ENCODE data around the gene TMEM121.

TMEM121 gene

GRCh38 chr14:105525861-105526775 is at the start of gene TMEM121:
Gene TMEM121, plus strand, starts transcription at chr14:105526583. Its CDS starts 2,252 bp downstream, at chr14:105528835.
- peak; percentile 50 for DNase-seq (ENCODE audit: low spot score)
- FAIRE-seq, result no peak

GRCh38 chr14:105476831-105477659 is 49.3 kb upstream of the TMEM121 start:
- DNase-seq (ENCODE audit: low spot score) (no peak), FAIRE-seq (peak; percentile 75)

GRCh38 chr14:105477660-105478397 is 48.6 kb upstream of the TMEM121 start:
- FAIRE-seq (no peak), DNase-seq (ENCODE audit: low spot score) (no peak)

GRCh38 chr14:105478398-105479251 is 47.8 kb upstream of the TMEM121 start:
- FAIRE-seq (no peak), DNase-seq (ENCODE audit: low spot score) (no peak)

GRCh38 chr14:105479431-105480158 is 46.8 kb upstream of the TMEM121 start:
- FAIRE-seq, result no peak
- no peak for DNase-seq (ENCODE audit: low spot score)

GRCh38 chr14:105480199-105480746 is 46.1 kb upstream of the TMEM121 start:
- FAIRE-seq, result no peak
- DNase-seq (ENCODE audit: low spot score), result no peak

- DNase-seq (ENCODE audit: low spot score), result peak; percentile 80
- FAIRE-seq, result peak; percentile 42
Measured at GRCh38 chr14:105480807-105481801, 45.3 kb upstream of the TMEM121 start.

- no peak for FAIRE-seq
Measured at GRCh38 chr14:105481886-105482457, 44.4 kb upstream of the TMEM121 start.

GRCh38 chr14:105482486-105483110 is 43.8 kb upstream of the TMEM121 start:
- FAIRE-seq (no peak), DNase-seq (ENCODE audit: low spot score) (no peak)

More at GRCh38 chr14:105481886-105482457, 44.4 kb upstream of the TMEM121 start:
- DNase-seq (ENCODE audit: low spot score), result peak; percentile 90

- no peak for DNase-seq (ENCODE audit: low spot score)
- no peak for FAIRE-seq
Measured at GRCh38 chr14:105483300-105484068, 42.9 kb upstream of the TMEM121 start.

GRCh38 chr14:105484069-105484996 is 42.0 kb upstream of the TMEM121 start:
- DNase-seq (ENCODE audit: low spot score), result no peak

GRCh38 chr14:105484997-105485393 is 41.4 kb upstream of the TMEM121 start:
- no peak for FAIRE-seq
- DNase-seq (ENCODE audit: low spot score), result no peak

More at GRCh38 chr14:105484069-105484996, 42.0 kb upstream of the TMEM121 start:
- no peak for FAIRE-seq

GRCh38 chr14:105485739-105486162 is 40.6 kb upstream of the TMEM121 start:
- no peak for FAIRE-seq
- DNase-seq (ENCODE audit: low spot score), result no peak

- FAIRE-seq (no peak), DNase-seq (ENCODE audit: low spot score) (no peak)
Measured at GRCh38 chr14:105486163-105486973, 40.0 kb upstream of the TMEM121 start, which contains the start of gene CRIP1. Gene CRIP1, plus strand, starts transcription at chr14:105486886. Its CDS starts 374 bp downstream, at chr14:105487260.
